Measurements from ENCODE around the gene HOXB9.

The HOXB9 gene

GRCh38 chr17:48639982-48640857, 14.1 kb upstream of the HOXB9 start:
- DNase-seq (ENCODE audit: low read depth, low spot score), result no peak

- DNase-seq (ENCODE audit: low read depth, low spot score), result no peak
These were observed 13.0 kb upstream of the HOXB9 start for GRCh38 chr17:48639136-48639535.

DNA sequence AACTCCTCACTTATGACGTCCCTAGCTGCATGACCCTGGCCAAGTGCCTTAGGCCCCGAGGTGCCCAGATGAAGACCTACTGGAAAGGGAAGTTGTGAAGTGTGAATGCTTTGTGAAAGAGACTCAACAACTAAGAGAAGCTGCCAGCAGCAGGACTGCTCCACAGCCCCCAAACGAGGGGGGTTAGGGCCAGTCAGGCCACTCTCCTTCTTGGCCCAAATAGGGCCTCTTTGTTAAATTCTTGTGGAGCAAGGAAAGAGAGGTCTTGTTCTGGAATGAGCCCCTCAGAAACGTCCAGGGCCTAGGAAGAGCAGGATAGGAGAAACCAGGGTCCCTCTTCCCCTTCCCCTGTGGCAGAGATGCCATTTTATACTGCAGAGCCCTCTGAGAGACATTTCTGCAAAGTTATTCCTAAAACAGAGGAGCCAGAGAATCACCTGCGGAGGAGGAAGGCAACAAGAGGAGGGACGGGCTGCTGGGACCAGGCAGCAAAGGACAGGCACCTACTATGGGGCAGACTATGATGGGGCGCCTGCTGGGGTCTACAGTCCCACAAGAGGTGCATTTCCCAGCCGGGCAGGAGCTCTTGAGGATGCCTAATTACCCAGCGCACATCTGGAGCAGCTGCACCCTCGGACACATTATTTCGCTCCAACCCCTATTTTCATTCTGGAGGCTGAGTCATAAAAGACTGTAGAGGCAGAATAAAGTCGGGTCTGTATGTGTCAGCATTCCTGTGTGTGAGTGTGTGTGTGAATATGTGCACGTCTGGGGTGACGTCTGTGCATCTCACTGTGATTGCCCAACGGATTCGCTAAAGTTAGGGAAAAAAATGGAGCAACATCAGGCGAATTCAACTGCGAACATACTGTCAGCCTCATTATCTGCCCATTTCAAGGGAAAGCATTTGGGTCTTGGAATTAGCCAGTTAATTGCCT, 11.4 kb upstream of the HOXB9 start:
- no peak for DNase-seq (ENCODE audit: low read depth, low spot score)

DNA sequence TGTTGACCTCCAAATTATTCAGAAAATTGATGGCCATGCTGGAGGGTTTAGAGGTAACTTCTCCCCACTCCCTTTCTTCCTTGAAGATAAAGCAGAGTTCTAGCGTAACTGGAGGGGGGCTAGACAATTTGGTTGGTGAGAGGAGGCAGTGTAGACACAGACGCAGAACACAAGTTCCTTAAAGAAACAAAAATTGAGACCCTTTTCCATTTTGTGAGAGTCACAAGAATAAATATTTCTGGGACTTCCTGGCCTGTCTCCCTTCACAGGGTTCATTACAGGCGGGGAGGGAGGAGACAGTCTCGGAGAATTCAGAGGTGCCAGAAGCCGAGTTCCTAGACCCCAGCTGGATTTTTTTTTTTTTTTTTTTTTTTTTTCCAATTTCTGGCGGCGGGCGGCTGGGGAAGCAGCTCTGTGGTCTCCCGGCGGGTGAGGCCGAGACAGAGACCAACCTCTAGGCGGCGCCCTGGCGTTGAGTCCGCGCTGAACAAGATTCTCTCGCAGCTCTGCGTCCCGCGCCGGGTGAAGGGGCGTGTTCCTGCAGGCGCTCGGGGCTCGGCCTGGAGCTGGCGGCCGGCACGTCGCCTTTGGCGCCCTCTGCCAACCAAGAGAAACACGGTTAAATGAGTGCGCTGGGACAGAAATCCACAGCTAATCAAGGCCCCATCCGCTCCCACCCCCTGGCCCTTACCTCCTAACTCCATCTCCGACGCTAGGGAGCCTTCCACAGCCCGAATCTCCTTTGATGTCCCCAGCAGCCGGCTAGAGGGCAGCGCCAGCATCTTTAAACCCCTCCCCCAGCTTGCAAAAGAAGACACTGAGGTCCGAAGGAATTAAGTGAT, 10.2 kb upstream of the HOXB9 start:
- no peak for DNase-seq (ENCODE audit: low read depth, low spot score)

- DNase-seq (ENCODE audit: low read depth, low spot score), result no peak
These were observed 8.5 kb upstream of the HOXB9 start for GRCh38 chr17:48634493-48635208.

GRCh38 chr17:48633266-48633677, 7.1 kb upstream of the HOXB9 start:
- DNase-seq (ENCODE audit: low read depth, low spot score), result no peak

DNA sequence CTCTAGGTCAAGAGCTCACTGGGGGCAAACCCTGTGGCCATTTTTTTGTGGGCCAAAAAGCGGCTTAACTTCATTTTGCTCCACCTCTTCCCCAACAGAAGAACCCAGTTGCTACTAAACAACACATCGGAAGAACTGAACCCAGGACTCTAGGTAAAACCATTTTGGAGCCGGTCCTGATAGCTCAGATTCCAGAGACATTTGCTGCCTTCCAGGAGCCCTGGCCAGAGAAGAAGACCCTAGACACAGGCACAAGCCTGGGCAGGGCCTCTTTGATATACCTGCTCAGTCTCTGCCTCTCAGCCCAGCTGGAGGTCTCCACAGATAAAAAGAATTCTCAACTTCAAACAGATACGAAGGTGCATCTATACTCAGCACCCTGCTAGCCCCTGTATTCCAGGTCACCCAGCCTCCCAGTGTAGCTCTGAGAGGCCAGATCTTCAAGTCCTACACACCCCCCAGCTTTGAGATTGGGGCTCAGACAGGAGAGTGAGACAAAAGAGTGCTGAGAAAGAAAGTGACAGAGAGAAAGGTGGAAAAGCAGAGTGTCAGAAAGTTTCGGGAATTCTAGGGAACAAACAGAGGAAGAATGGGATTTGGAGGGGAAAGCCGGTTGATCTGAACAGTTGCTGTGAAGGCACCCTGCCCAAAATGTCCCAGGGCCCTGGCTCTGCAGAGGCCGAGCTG, 6.6 kb upstream of the HOXB9 start:
- no peak for DNase-seq (ENCODE audit: low read depth, low spot score)

- no peak for DNase-seq (ENCODE audit: low read depth, low spot score)
These were observed 5.8 kb upstream of the HOXB9 start for GRCh38 chr17:48631693-48632578.

- no peak for DNase-seq (ENCODE audit: low read depth, low spot score)
These were observed 5.0 kb upstream of the HOXB9 start for GRCh38 chr17:48630925-48631692.

DNA sequence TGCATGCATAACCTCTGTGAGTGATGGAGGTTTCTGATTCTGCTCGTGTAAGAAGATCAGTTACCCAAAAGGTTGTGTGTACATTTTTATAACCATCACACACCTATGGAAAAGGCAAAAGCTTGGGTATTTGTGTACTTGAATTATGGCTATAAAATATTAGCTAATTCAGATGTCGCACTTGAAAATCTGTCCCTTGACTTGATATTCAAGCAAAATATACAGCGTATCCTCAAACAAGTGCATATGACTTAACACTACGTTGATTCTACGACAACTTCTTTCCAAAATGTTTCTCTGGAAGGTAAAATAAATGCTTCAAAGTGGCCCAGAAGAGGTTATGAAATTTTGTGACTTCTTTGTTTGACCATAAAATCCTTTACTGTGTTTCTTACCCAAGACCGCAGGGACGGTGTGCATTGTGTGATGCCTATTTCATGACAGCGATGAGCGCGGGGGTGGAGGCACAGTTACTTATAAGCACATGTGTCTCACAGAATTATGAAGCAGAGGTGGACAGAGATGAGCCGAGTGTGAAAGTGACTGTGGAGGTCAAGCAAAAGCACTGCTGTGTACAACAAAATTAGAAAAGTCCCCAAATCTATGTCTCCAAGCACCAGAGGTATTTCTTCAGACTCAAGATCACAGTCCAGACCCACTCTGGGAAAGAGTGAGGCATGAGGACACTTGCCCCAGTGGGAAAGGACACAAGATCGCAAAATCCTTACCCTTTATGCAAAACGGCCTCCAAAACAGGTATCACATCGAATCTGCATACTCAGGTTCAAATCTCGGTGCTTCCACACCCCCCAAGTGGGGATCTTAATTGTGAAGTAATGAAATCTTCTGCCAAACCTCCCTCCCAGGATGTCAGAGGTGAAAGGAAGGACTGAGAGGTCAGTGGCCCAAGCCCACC, 4.1 kb upstream of the HOXB9 start:
- no peak for DNase-seq (ENCODE audit: low read depth, low spot score)

DNA sequence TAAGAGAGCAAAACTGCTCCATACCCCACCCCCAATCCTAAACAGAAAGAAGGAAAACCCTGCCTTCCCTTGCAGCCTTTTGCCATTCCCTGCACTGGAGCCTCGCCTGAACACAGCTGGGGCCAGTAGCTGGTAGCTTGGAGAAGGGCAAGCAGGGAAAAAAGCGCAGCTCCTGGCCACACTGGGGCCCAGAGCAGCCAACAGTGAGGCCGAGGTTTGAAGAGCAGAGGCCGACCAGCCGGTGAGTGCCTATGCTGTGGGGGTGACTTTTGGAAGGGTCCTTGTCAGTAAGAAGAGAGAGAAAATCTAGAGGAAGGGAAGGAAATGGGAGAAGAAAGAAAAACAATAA, 3.2 kb upstream of the HOXB9 start:
- no peak for DNase-seq (ENCODE audit: low read depth, low spot score)

- no peak for DNase-seq (ENCODE audit: low read depth, low spot score)
These were observed 2.7 kb upstream of the HOXB9 start for GRCh38 chr17:48628649-48629410.

DNA sequence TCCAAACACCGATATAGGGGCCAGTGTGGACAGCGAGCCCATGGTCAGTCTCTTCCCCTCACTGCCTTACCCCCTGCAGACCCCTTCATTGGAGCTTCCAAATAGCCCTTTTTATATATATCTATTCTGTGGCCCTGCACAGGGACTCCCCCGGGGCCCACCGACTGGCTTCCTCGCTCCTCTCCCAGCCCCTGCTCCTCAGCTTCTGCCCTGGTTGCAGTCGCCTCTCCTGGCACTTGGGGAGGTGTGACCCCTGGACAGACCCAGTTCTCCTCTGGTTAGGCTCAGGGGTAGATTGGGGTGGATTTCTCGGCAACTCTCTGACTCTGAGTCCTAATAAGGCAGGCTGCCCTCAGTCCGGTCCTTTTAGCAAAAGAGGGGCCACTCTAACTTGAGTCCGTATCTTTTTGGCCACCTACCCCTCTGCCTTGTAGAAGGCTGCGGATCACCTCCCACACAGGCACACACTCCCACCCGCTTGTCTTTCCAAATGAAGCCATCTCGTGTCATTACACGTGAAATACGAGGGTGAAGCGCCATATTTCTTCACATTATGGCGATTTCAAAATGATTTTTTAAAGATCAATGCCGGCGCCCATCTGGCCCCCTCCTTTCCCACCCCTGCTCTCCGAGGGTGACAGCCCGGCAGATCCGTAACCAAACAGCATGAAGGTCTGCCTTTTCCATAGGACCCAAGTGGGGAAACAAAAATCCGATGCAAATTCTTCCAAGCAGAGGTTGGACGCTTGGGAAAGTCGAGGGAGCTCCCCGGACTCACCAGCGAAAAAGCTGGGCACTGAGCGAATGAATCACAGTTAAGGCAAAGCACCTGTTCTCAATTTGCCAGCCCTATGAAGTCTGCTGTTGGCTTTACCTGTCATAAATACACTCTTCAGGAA, 1.7 kb upstream of the HOXB9 start:
- DNase-seq (ENCODE audit: low read depth, low spot score), result no peak

GRCh38 chr17:48627118-48627597, 1.0 kb upstream of the HOXB9 start:
- DNase-seq (ENCODE audit: low read depth, low spot score), result no peak

DNA sequence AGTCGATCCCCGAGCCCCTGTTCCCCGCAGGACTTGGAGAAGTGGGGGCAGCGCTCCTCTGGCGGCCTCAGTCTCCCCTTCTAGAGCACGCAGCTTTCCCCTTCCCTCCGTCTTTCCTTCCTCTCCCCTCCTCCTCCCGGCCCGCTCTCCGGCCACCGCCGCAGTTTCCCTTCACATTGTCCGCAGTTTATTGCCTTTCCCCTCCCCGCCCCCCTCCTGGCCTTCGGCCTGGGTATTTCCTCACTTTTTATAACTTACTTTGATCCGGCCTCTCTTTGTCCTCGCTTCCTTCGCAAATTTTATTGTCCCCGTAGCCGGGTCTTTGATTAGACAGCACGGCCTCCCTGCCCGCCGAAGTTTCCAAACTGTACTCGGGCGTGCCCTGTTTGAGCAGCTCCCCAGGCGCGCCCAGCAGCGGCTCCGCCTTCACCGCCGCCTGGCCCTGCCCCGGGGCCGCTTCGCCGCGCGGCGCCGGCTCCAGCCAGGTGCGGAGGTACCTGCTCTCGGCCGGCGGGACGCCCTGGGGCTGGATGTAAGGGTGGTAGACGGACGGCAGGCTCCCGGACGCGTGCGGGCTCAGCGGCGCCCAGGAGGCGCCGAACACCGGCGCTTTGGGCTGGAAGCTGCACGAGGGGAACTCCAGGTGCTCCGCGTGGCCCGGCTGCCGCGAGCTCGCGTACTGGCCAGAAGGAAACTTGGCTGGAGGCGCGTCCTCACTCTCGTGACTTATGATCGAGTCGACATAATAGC, 488 bp downstream of the HOXB9 start:
- no peak for DNase-seq (ENCODE audit: low read depth, low spot score)
